SIG-M5 treated with dmso at 0.1 percent for 504 hours (cell line): Measurements from ENCODE around the gene HLA-C.
"Not testable (repeated sequence)": the region's sequence is repeated elsewhere in the genome, so short reads cannot be mapped to it uniquely, and the experiment has no call there.

Source experiments
- DNase-seq: peaks from one replicate; lab custom pipeline; 2025; ENCODE audit not compliant: unreplicated experiment; lab: John Stamatoyannopoulos, UW

HLA-C gene

DNA sequence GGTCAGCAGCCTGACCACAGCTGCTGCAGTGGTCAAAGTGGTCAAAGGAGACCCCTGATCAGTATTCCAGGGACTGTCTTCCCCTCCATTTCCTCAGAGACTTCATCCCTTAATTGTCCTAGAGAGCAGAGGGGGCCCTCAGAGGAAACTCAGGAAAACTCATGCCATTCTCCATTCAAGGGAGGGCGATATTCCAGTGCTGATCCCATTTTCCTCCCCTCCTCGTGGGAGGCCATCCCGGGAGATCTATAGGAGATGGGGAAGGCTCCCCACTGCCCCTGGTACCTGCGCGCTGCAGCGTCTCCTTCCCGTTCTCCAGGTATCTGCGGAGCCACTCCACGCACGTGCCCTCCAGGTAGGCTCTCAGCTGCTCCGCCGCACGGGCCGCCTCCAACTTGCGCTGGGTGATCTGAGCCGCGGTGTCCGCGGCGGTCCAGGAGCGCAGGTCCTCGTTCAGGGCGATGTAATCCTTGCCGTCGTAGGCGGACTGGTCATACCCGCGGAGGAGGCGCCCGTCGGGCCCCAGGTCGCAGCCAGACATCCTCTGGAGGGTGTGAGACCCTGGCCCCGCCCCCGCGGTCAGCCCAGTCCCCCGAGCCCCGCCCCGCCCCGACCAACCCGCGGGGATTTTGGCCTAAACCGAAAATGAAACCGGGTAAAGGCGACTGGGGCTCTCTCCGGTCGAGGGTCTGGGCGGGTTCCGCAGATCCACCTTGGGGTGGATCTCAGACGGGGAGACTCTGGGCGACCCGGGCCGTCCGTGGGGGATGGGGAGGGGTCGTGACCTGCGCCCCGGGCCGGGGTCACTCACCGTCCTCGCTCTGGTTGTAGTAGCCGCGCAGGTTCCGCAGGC is 878 bp downstream of the HLA-C start:
- no peak for DNase-seq

DNA sequence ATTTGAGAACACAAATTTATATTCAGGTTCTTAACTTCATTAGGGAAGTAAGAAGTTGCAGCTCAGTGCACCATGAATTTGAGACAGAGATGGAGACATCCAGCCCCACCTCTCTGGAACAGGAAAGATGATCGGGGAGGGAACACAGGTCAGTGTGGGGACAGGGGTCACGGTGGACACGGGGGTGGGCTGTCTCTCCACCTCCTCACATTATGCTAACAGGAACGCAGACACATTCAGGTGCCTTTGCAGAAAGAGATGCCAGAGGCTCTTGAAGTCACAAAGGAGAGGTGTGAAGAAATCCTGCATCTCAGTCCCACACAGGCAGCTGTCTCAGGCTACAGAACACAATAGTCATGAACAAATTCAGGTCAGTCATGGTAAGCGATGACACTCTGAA is 3.1 kb downstream of the HLA-C start:
- DNase-seq = no peak

DNA sequence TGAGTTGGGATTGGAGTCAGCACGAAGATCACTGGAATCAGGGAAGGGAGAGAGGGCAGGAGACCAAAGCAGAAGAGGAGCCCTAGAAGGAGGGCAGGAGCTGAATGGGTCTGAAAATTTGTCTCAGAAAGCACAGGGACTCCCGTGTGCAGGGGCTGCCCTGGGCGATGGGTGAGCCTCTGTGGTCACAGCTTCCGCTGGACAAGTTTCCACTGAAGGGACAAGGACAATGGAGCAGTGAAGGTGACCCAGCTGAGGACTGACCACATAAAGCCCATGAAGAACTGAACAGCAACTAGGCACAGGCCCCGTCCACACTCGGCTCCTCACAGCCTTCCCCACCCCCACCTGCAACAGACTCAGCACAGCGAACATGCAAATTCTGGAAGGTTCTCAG is 3.5 kb downstream of the HLA-C start:
- no peak for DNase-seq

DNA sequence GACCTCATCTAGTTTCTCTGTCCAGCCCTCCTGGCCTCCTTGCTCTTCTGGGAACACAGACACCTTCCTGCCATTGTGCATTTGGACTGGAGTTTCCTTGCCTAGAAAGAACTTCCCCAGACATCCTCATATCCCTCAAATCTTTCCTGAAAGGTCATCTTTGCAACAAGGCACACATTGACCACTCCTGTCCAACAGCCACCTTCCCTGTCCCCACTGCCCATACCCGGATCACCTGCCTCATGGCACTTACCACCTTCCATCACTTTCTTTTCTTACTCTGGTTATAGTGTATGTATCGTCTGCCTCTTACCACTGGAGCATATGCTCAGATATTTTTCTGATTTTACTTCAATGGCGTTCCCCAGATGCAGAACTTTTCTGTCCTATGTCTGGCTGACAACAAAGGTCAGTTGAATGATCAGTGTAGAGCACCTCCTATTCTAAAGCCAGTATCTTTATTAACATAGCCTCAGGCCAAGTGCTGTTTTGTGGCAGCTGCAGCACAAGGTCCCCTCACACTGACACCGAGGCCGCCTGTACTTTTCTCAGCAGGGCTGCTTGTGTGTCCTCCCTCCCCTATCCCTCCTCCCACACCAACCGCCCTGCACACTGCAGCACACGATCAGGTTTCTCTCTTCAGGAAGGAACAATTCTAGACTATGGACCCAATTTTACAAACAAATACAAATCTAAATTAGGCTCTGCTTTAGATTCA is 4.1 kb downstream of the HLA-C start:
- no peak for DNase-seq

GRCh38 chr6:31266567-31267360 is 5.1 kb downstream of the HLA-C start:
- no peak for DNase-seq

DNA sequence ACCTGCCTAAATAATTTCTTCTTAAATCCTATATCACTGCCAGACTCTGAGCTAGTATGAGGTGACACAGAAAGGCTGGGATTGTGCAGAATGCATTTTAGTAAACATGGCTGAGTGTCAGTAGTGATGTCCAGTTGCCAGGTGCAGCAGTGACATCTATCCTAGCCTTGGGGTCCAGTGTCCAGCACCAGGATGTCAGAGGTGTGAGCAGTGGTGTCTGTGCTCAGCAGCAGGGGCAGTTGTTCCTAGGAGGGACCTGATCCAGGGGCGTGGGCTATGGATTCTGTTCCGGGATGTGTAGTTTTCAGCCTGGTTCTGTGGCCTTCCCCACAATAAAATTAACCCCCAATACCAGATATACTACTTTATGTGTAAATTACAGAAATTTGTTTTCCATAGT is 6.0 kb downstream of the HLA-C start:
- no peak for DNase-seq

GRCh38 chr6:31263346-31263933 is 8.5 kb downstream of the HLA-C start:
- peak; percentile 31 for DNase-seq

DNA sequence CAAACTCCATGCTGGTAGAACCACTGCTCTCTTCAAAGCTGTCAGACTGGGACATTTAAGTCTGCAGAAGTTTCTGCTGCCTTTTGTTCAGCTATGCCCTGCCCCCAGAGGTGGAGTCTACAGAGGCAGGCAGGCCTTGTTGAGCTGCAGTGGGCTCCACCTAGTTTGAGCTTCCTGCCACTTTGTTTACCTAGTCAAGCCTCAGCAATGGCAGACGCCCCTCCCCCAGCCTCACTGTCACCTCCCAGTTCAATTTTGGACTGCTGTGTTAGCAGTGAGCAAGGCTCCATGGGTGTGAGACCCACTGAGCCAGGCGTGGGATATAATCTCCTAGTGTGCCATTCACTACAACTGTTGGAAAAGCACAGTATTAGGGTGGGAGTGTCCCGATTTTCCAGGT is 11.9 kb downstream of the HLA-C start:
- not testable (repeated sequence) for DNase-seq

DNA sequence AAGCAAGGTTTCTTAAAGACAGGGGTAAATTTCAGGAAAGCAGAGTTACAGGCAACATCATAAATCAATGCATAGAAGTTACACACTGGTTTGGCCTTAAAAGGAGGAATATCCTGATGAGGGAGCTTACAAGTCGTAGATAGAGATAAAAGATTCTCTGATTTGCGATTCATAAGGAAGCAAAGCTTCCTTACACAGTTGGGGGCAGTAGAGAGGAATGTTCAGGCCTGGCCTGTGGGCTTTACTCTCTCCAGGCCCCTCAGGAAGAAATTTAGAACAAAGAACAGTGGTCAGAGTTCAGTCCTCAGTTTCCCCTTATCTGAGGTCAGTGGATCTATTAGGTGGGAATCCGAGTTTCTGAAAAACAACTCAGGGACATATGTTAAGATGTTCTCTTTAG is 19.3 kb downstream of the HLA-C start:
- no peak for DNase-seq

DNA sequence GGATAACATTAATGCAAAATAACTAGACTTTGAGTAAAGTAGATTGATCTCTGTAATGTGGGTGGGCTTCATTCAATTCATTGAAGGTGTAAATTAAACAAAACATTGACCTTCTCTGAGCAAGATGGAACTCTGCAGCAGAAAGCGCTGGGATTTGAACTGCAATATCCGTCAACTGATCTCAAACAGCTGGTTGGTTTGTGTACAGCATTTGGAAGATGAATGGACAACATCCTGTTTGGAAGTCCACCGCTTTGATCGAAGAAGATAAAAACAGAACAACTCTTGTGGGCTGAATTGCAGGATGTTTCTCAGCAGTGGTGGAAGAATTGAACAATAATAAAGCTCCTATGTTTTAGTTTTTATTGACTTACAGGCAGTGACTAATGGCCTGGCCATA is 20.6 kb downstream of the HLA-C start:
- DNase-seq = no peak

- DNase-seq = no peak
Observed at GRCh38 chr6:31249184-31249583, 22.7 kb downstream of the HLA-C start.

DNA sequence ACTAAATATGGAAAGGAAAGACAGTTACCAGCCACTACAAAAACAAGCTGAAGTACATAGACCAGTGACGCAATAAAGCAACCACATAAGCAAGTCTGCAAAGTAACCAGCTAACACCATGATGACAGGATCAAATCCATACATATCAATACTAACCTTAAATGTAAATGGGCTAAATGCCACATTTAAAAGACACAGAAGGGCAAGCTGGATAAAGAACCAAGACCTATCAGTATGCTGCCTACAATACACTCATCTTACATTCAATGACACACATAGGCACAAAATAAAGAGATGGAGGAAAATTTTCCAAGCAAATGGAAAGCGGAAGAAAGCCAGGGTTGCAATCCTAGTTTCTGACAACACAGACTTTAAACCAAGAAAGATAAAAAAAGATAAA is 24.1 kb downstream of the HLA-C start:
- DNase-seq = no peak

GRCh38 chr6:31246051-31246521 is 25.8 kb downstream of the HLA-C start:
- peak; percentile 39 for DNase-seq

DNA sequence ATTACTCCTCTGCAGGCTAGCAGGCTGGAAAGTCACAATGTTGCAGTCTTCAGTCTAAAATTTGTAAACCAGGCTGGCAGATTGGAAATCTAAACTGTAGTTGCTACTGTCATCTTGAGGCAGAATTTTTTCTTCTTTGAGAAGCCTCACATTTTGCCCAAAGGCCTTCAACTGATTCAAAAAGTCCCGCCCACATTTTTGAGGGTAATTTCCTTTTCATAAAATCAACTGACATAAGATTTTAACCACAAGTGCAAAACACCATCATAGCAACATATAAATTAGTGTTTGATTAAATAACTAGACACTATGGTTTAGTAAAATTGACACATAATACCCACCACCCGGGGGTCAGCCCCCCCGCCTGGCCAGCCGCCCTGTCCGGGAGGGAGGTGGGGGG is 28.4 kb downstream of the HLA-C start:
- no peak for DNase-seq

GRCh38 chr6:31239854-31240253 is 32.0 kb downstream of the HLA-C start:
- no peak for DNase-seq

- DNase-seq = not testable (repeated sequence)
Observed at GRCh38 chr6:31234101-31234500, 37.8 kb downstream of the HLA-C start.

DNA sequence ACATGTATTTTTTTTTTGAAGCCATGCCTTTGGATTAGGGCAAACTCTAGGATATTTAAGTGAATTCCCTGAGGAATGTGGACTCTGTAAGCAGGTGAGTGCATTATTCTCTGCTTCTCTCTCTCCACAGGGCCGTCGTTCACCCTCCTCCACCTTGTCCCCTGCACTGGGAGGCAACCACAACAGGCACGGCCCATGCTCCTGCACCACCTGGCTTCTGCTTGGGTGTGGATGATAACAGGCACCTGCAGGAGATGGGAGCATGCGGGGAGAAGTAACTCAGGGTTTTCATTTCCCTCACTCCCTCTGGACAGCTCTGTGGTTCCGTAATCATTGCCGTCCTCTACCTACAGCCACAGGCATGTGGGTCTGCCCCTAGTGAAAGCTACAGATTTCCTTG is 43.4 kb downstream of the HLA-C start:
- no peak for DNase-seq

DNA sequence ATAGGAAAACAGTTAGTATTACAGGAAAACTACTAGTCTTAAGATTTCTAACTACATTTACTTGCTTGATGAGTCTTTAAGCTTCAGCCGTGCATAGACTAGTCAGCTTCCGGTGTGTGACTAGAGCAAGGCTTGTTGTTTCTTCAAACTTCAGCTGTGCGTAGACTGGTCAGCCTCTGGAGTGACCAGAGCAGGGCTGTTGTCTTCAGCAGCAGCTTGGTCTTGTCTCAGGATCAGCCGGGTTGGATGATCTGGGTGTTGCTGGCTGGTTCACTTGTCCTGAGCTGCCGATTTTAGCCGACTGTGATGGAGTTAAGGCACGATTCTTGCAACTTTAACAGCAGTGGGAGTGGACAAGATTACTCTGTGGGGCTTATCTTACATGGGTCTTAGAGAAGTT is 44.7 kb downstream of the HLA-C start:
- no peak for DNase-seq

DNA sequence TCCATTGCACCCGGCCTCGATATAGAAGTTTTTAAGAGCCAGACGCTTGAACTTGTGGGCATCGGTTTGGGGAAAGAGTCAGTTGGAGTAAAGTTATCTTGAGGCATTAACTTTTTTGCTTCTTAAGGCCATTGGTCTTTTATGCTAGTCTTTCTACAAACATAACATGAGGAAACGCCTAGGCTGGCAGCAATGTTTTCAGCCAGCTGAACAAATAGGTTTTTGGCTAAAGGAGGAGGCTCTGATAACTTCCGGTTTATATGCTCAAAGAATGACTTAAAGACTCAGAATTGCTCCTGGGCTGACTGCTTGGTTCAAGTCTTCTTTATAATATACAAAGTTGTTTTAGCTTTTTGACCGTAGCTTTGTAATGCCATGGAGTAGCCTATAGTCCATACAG is 46.2 kb downstream of the HLA-C start:
- no peak for DNase-seq

DNA sequence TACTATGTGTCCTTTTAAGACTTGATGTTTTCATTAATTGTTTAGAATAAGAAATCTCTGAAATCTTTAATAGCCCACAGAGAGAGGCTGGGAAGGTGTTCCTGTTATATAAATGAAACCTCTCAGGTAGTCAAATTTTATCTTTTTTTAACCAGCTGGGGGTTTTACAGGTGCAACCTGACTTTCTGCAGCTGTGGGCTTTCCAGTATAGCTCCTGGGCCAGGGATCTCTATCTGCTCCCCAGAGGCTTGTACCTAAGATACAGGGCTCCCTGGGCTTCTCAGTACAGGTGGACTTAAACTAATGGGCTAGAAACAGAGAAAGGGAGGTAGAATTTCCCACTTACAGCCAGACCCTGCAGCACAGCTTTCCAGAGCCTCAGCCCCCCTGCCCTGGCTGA is 49.4 kb downstream of the HLA-C start:
- no peak for DNase-seq
